ENCODE data around the gene RARRES1. TPM values are rescaled to one million over a fixed set of nuclear protein-coding genes. Genes with fewer than 3 reads are reported as not detected.

RARRES1 gene
- total and polyA plus RNA-seq, 4 donors: 36.3 to 110 (median 51.6) TPM

DNA sequence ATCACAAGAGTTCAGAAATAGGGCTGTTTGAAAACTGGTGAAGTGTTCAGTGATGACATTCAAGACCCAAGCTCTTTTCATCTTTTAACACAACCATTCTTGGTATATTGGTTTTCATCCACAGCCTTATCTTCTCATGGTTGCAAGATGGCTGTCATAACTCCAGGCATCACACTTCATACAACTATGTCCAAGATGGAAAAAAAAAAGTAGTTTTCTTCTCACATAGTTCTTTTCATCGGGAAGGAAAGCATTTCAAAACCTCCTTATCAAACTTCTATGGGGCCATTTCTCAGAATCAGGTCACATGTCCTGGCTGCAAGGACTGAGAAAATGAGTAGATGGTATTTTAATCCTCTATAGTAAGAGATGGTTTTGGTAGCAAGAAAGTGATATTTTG lies 48.5 kb upstream of the RARRES1 start:
- no peaks in the 10 kb centered on the region for H3K9me3 ChIP-seq (ENCODE audit: control insufficient read depth in 4 of 4, insufficient read depth in 3 of 4, low read length in 3 of 4)
- peaks cover 0 to 51% (median 7%) of the 10 kb centered on the region in 5 donors for H3K4me1 ChIP-seq (ENCODE audit: control insufficient read depth in 5 of 5, insufficient read depth in 5 of 5, low read length in 5 of 5)
- H3K4me3 ChIP-seq: no peak overlapping the region
- peaks cover 0 to 4% (median 0%) of the 10 kb centered on the region in 4 donors for H3K36me3 ChIP-seq (ENCODE audit: control insufficient read depth in 4 of 4, insufficient read depth in 4 of 4, low read length in 4 of 4)
- no peak overlapping the region for H3K27ac ChIP-seq (ENCODE audit: low read depth in 1 of 2, low read length in 1 of 2)
- ATAC-seq (ENCODE audit: insufficient read depth, low FRiP score) (no peak), DNase-seq (peak; percentile 54 to 97 (median 96))
- TF ChIP-seq, protein P1, sequence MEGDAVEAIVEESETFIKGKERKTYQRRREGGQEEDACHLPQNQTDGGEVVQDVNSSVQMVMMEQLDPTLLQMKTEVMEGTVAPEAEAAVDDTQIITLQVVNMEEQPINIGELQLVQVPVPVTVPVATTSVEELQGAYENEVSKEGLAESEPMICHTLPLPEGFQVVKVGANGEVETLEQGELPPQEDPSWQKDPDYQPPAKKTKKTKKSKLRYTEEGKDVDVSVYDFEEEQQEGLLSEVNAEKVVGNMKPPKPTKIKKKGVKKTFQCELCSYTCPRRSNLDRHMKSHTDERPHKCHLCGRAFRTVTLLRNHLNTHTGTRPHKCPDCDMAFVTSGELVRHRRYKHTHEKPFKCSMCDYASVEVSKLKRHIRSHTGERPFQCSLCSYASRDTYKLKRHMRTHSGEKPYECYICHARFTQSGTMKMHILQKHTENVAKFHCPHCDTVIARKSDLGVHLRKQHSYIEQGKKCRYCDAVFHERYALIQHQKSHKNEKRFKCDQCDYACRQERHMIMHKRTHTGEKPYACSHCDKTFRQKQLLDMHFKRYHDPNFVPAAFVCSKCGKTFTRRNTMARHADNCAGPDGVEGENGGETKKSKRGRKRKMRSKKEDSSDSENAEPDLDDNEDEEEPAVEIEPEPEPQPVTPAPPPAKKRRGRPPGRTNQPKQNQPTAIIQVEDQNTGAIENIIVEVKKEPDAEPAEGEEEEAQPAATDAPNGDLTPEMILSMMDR (IDR thresholded peaks at IDR 0.05; ENCODE audit: control extremely low read depth, extremely low read depth): no peak
- no peak overlapping the region for H3K9ac ChIP-seq (ENCODE audit: insufficient read depth in 1 of 2, low read length in 2 of 2)
- 66 to 75% methylated on average over 1 of the region's 1 CpG for WGBS, 2 donors
- no peaks in the 10 kb centered on the region for H3K27me3 ChIP-seq (ENCODE audit: control insufficient read depth in 3 of 3, insufficient read depth in 3 of 3, low read length in 2 of 3)

DNA sequence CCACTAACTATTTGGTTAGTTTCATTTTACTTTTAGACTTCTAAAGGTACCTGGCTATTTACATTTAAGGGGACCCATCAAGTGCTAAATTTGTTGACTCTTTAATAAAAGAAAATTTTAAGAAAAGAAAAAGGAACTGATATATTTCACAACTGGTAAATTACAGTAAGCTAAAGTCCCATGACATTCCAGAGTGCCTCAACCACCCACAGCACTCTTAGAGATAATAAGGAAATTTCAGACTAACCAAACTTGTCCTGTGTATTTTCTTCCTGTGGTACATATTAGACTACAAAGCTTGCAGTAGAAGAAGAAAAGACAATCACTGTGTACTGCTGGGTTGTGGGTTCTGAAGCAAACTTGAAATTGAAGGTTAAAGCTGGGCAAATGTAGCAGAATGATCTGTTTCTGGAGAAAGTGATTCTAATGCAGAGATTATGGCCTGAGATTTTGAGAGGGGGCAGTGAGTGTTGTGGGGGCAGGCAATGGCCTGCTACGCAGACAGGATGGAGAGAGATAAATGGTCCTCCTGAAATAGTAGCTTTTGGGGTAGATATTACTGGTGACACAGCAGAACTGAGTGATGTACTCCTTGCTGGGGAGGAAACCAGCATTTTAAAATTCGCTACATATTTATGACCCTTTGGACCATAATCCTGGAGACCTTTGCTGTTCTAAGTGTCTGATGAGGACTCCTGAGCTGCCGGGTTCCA lies 45.1 kb upstream of the RARRES1 start:
- Histone ChIP-seq H3K27ac (ENCODE audit: low read depth in 1 of 2, low read length in 1 of 2) (peak overlapping the region in 1 of 2 donors; percentile 16), H3K4me3 (no peak overlapping the region), H3K36me3 (ENCODE audit: control insufficient read depth in 4 of 4, insufficient read depth in 4 of 4, low read length in 4 of 4) (no peaks in the 10 kb centered on the region), H3K9ac (ENCODE audit: insufficient read depth in 1 of 2, low read length in 2 of 2) (no peak overlapping the region), H3K27me3 (ENCODE audit: control insufficient read depth in 3 of 3, insufficient read depth in 3 of 3, low read length in 2 of 3) (no peaks in the 10 kb centered on the region), H3K4me1 (ENCODE audit: control insufficient read depth in 5 of 5, insufficient read depth in 5 of 5, low read length in 5 of 5) (peaks cover 0 to 72% (median 11%) of the 10 kb centered on the region in 5 donors), H3K9me3 (ENCODE audit: control insufficient read depth in 4 of 4, insufficient read depth in 3 of 4, low read length in 3 of 4) (no peaks in the 10 kb centered on the region)
- no peak for ATAC-seq (ENCODE audit: insufficient read depth, low FRiP score)
- 81 to 86% methylated on average over 3 of the region's 3 CpGs for WGBS, 2 donors
- TF ChIP-seq, protein P1 (IDR thresholded peaks at IDR 0.05; ENCODE audit: control extremely low read depth, extremely low read depth): no peak
- DNase-seq: no peak

DNA sequence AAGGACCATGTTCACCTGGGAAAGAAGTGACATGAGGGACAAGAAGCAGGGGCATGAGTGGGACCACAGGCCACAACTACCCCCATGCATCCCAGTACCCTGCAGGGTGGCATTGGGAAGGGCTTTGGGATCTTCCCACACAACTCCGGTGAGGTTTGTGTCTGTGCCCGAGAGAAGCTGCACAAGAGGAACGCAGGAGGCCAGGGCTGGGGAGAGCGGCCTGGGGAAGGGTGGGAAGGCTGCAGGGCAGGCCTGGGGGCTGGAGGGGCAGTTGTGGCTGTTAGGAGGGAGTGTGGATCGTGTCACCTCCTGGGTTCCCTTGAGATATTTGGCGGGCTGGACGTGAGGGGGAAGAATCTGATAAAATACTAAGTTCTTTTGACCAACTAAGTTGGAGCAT lies 44.3 kb upstream of the RARRES1 start:
- Histone ChIP-seq H3K9me3 (ENCODE audit: control insufficient read depth in 4 of 4, insufficient read depth in 3 of 4, low read length in 3 of 4) (no peaks in the 10 kb centered on the region), H3K9ac (ENCODE audit: insufficient read depth in 1 of 2, low read length in 2 of 2) (no peak overlapping the region), H3K36me3 (ENCODE audit: control insufficient read depth in 4 of 4, insufficient read depth in 4 of 4, low read length in 4 of 4) (no peaks in the 10 kb centered on the region), H3K27me3 (ENCODE audit: control insufficient read depth in 3 of 3, insufficient read depth in 3 of 3, low read length in 2 of 3) (no peaks in the 10 kb centered on the region), H3K4me1 (ENCODE audit: control insufficient read depth in 5 of 5, insufficient read depth in 5 of 5, low read length in 5 of 5) (peaks cover 0 to 72% (median 15%) of the 10 kb centered on the region in 5 donors), H3K27ac (ENCODE audit: low read depth in 1 of 2, low read length in 1 of 2) (no peak overlapping the region), H3K4me3 (no peak overlapping the region)
- TF ChIP-seq, protein P1 (IDR thresholded peaks at IDR 0.05; ENCODE audit: control extremely low read depth, extremely low read depth): no peak
- ATAC-seq (ENCODE audit: insufficient read depth, low FRiP score) (no peak), DNase-seq (no peak)
- WGBS, 2 donors: 88 to 91% methylated on average over 7 of the region's 7 CpGs
